PFSK-1 (cell line): ENCODE data around the gene MYCBP2.

Source experiments
- FOXP2 ChIP-seq: optimal IDR thresholded peaks from 2 replicates; pipeline ENCODE3; 2011; ENCODE audit warnings: borderline replicate concordance, control low read depth, inconsistent platforms; ENCODE audit not compliant: insufficient read depth; ENCODE audit errors: extremely low read length, extremely low read depth
- POLR2AphosphoS5 ChIP-seq: IDR thresholded peaks from 2 replicates; pipeline ENCODE4 v1.6.1; 2012; ENCODE audit warnings: low read depth, mild to moderate bottlenecking, control low read depth, low read length, moderate library complexity
- SIN3A ChIP-seq: IDR thresholded peaks from 2 replicates; pipeline ENCODE4 v1.6.1; 2012; ENCODE audit warnings: mild to moderate bottlenecking, low read length, moderate library complexity, borderline replicate concordance; ENCODE audit not compliant: insufficient read depth
- TAF1 ChIP-seq: IDR thresholded peaks from 2 replicates; pipeline ENCODE4 v1.6.1; 2012; ENCODE audit warnings: low read length, control low read depth, borderline replicate concordance; ENCODE audit not compliant: insufficient read depth
- TF ChIP-seq, protein P1 (sequence below), 2 experiments: IDR thresholded peaks; 2 replicates each; pipeline versions ENCODE4 v1.6.1 to v1.8.0; 2011 to 2012; ENCODE audit warnings: low read depth in 2 of 2, low read length in 2 of 2, control low read depth in 1 of 2, inconsistent platforms in 1 of 2, mild to moderate bottlenecking in 1 of 2, moderate library complexity in 1 of 2; ENCODE audit not compliant: insufficient read depth in 1 of 2

MYCBP2 gene

DNA sequence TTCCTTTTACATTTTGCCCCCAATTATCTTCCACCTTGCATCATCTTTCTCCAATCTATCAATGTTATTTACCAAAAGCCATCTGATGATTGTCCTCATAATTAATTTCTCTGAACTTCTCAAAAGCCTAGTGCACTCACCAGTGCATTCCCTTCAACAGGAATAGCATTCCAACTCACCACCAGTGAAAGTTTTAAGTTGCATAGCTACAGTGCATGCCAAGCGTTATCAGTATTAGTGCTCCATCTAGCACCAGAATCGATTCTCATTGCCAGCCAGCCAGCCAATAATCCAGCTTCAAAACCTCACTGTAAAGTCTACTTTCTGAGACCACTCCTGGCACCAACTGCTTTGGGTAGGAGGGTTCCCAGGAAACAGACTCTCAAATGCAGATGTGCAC is 7.4 kb downstream of the MYCBP2 start:
- no peak for TF ChIP-seq POLR2AphosphoS5
- TF ChIP-seq SIN3A: no peak
- no peak for TF ChIP-seq TAF1
- no peak for TF ChIP-seq FOXP2
- TF ChIP-seq, protein P1, sequence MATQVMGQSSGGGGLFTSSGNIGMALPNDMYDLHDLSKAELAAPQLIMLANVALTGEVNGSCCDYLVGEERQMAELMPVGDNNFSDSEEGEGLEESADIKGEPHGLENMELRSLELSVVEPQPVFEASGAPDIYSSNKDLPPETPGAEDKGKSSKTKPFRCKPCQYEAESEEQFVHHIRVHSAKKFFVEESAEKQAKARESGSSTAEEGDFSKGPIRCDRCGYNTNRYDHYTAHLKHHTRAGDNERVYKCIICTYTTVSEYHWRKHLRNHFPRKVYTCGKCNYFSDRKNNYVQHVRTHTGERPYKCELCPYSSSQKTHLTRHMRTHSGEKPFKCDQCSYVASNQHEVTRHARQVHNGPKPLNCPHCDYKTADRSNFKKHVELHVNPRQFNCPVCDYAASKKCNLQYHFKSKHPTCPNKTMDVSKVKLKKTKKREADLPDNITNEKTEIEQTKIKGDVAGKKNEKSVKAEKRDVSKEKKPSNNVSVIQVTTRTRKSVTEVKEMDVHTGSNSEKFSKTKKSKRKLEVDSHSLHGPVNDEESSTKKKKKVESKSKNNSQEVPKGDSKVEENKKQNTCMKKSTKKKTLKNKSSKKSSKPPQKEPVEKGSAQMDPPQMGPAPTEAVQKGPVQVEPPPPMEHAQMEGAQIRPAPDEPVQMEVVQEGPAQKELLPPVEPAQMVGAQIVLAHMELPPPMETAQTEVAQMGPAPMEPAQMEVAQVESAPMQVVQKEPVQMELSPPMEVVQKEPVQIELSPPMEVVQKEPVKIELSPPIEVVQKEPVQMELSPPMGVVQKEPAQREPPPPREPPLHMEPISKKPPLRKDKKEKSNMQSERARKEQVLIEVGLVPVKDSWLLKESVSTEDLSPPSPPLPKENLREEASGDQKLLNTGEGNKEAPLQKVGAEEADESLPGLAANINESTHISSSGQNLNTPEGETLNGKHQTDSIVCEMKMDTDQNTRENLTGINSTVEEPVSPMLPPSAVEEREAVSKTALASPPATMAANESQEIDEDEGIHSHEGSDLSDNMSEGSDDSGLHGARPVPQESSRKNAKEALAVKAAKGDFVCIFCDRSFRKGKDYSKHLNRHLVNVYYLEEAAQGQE (IDR thresholded peaks at IDR 0.05; ENCODE audit: insufficient read depth in 1 of 2, low read depth in 2 of 2, low read length in 2 of 2): no peak

DNA sequence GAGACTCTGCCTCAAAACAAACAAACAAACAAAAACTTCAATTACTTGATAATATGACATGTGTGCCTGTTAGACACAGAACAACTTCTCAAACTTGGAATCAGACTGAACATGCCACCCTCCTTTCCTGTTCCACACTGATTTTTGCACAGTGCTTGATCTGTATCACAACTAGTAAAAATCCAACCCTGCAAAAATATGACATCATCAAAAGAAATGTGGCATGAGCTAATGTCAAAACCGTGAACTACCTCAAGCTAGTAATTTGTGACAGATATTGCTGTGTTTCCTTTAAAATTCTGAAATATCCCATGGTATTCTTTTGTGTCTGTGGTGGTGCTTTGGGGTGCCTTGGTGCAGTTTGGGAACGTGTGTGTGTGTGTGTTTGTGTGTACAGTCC is 8.2 kb downstream of the MYCBP2 start:
- TF ChIP-seq FOXP2 (no peak), TAF1 (no peak), POLR2AphosphoS5 (no peak), SIN3A (no peak)
- TF ChIP-seq, protein P1 (IDR thresholded peaks at IDR 0.05; ENCODE audit: insufficient read depth in 1 of 2, low read depth in 2 of 2, low read length in 2 of 2): no peak

DNA sequence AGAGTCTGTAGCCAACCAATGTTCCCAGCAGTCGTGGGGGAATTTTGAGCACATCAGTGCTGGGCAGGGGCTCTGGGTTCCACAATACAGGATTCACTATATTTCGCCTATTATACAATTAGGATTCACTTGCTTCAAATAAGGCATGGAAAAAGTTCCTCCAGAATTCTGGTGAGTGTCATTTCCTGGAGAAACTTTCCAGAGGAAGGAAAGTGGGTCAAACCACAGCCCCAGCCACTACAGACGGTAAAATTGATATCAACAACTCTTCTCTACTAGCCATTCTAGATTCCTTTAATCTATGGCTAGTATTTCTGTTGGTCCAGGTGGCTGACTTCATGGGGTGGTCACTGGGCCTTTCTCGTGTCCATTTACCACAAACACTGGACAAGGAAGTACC is 10.5 kb downstream of the MYCBP2 start:
- no peak for TF ChIP-seq FOXP2
- TF ChIP-seq, protein P1 (IDR thresholded peaks at IDR 0.05; ENCODE audit: insufficient read depth in 1 of 2, low read depth in 2 of 2, low read length in 2 of 2): no peak
- no peak for TF ChIP-seq POLR2AphosphoS5
- no peak for TF ChIP-seq TAF1
- TF ChIP-seq SIN3A: no peak

DNA sequence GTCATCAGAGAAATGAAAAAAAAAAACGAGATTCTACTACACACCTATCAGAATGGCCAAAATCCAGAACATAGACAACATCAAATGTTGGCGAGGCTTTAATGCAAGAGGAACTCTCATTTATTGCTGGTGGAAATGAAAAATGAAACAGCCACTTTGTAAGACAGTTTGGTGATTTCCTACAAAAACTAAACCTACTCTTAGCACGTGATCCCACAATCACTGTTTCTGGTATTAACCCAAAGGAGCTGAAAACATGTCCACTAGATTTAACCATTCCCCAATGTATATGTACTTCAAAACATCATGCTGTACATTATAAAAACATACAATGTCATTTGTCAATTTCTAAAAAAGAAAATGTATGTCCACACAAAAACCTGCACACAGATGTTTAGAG is 13.0 kb downstream of the MYCBP2 start:
- TF ChIP-seq, protein P1 (IDR thresholded peaks at IDR 0.05; ENCODE audit: insufficient read depth in 1 of 2, low read depth in 2 of 2, low read length in 2 of 2): no peak
- TF ChIP-seq FOXP2 (no peak), TAF1 (no peak), SIN3A (no peak), POLR2AphosphoS5 (no peak)

DNA sequence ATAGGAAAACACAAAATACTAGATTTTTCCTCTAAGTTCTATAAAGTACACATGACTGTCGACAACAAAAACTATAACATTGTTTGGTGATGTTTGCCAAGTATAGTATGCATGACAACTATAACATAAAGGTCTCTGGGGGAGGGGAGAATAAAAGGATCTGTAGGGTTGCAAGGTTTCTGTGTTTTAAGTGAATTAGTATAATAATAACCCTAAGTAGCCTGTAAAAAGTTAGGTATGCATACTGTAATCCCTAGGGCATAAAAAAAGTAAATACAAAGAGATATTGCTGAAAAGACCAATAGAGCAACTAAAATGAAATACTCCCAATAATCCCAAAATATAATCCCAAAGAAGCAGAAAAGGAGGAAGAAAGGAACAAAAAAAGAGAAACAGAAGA is 14.6 kb downstream of the MYCBP2 start:
- TF ChIP-seq, protein P1 (IDR thresholded peaks at IDR 0.05; ENCODE audit: insufficient read depth in 1 of 2, low read depth in 2 of 2, low read length in 2 of 2): no peak
- TF ChIP-seq POLR2AphosphoS5: no peak
